ENCODE data around the gene SSH2.
"Not testable (repeated sequence)": the region's sequence is repeated elsewhere in the genome, so short reads cannot be mapped to it uniquely, and the experiment has no call there.

SSH2 gene

DNA sequence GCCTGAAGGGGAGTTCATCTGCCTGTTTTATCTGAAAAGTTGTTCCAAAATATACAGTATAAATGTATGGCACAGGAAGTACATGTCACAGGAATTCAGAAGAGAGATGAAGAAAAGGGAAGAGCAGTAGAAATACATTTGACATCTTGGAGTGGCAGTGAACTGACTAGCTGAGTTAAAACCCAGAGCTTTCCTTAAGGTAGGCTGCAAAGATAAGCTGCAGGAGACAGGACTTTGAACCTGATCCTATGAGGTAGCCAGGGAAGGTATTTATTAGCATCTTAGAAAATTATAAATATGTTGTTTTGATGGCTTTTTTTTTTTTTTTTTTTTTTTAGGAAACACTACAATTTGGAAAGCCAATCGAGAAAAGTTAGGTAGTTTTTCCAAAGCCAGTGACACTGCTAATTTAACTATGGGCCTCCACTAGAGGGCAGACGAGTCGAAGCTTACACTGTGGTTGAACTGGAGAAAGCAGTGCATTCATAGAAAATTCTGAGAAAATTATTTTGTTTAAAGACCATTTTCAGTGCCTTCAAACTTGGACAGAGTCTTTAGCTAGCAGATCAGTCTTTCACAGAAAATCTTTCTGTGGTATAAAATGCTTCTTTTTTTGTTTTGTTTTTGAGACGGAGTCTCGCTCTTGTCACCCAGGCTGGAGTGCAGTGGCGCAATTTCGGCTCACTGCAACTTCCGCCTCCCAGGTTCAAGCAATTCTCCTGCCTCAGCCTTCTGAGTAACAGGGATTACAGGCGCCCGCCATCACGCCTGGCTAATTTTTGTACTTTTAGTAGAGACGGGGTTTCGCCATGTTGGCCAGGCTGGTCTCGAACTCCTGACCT is 122.3 kb downstream of the SSH2 start:
- no peak overlapping the region for H3K9ac ChIP-seq (ENCODE audit: low read length)
- no peak overlapping the region for H3K27ac ChIP-seq (ENCODE audit: low read depth, low read length)
- H3K4me3 ChIP-seq (ENCODE audit: low read length), result no peak overlapping the region

DNA sequence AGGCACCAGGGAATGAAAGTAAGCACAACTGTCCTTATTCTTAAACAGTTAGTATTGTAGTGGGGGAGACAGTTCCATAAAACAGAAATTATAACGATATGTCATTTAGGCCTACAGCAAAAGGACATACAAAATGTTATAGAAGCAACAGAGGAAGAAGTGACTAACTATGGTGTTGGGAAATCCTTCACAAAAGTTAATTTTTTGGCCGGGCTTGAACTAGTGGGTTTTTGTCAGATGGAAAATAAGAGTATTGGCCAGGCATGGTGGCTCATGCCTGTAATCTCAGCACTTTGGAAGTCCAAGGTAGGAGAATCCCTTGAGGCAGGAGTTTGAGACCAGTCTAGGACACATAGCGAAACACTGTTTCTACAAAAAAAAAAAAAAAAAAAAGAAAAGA is 127.8 kb downstream of the SSH2 start:
- no peak overlapping the region for H3K4me3 ChIP-seq (ENCODE audit: low read length)
- no peaks in the 10 kb centered on the region for H3K36me3 ChIP-seq (ENCODE audit: control insufficient read depth, insufficient read depth, low read length)
- no peak overlapping the region for H3K27ac ChIP-seq (ENCODE audit: low read depth, low read length)
- no peaks in the 10 kb centered on the region for H3K4me1 ChIP-seq (ENCODE audit: control insufficient read depth, insufficient read depth, low read length)
- no peaks in the 10 kb centered on the region for H3K27me3 ChIP-seq (ENCODE audit: control insufficient read depth, insufficient read depth, low read length)
- H3K9ac ChIP-seq (ENCODE audit: low read length), result no peak overlapping the region

More for the DNA sequence above, 122.3 kb downstream of the SSH2 start:
- Histone ChIP-seq H3K27me3 (ENCODE audit: control insufficient read depth, insufficient read depth, low read length) (no peaks in the 10 kb centered on the region), H3K36me3 (ENCODE audit: control insufficient read depth, insufficient read depth, low read length) (no peaks in the 10 kb centered on the region), H3K4me1 (ENCODE audit: control insufficient read depth, insufficient read depth, low read length) (no peaks in the 10 kb centered on the region)

DNA sequence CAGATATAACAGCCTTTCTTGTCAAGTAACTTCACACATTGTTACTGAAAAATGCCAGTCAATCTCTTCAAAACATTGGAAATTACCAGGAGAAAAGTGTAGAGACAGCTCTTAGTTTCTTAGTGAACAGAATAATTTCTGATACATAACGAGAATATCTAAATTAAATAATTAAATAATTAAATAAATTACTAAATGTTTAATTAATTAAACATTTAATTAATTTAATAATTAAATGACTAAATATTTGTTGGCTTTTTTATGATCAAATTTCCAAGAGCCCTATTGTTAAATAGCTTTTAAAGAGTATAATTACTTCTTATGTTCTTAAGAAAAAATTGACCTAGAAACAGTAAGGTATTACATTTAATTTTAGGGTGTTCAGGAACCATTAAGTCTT is 129.6 kb downstream of the SSH2 start:
- Histone ChIP-seq H3K36me3 (ENCODE audit: control insufficient read depth, insufficient read depth, low read length) (no peaks in the 10 kb centered on the region), H3K4me1 (ENCODE audit: control insufficient read depth, insufficient read depth, low read length) (no peaks in the 10 kb centered on the region), H3K9ac (ENCODE audit: low read length) (no peak overlapping the region), H3K4me3 (ENCODE audit: low read length) (no peak overlapping the region), H3K27me3 (ENCODE audit: control insufficient read depth, insufficient read depth, low read length) (no peaks in the 10 kb centered on the region), H3K27ac (ENCODE audit: low read depth, low read length) (no peak overlapping the region)

DNA sequence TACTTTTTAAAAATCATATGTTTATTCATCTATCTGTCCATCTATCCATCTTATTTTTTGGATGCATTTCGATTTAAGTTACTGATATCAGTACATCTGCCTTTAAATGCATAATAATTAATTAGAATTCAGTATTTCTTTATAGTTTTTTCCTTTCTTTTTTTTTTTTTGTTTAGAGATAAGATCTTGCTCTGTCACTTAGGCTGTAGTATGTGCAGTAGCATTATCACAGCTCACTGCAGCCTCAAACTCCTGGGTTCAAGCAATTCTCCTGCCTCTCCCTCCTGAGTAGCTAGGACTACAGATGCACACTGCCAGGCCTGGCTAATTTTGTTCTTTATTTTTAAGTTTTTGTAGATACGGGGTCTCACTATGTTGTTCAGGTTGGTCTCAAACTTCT is 133.4 kb downstream of the SSH2 start:
- Histone ChIP-seq H3K36me3 (ENCODE audit: control insufficient read depth, insufficient read depth, low read length) (no peaks in the 10 kb centered on the region), H3K27me3 (ENCODE audit: control insufficient read depth, insufficient read depth, low read length) (no peaks in the 10 kb centered on the region), H3K4me3 (ENCODE audit: low read length) (no peak overlapping the region), H3K9ac (ENCODE audit: low read length) (no peak overlapping the region), H3K4me1 (ENCODE audit: control insufficient read depth, insufficient read depth, low read length) (no peaks in the 10 kb centered on the region), H3K27ac (ENCODE audit: low read depth, low read length) (no peak overlapping the region)

DNA sequence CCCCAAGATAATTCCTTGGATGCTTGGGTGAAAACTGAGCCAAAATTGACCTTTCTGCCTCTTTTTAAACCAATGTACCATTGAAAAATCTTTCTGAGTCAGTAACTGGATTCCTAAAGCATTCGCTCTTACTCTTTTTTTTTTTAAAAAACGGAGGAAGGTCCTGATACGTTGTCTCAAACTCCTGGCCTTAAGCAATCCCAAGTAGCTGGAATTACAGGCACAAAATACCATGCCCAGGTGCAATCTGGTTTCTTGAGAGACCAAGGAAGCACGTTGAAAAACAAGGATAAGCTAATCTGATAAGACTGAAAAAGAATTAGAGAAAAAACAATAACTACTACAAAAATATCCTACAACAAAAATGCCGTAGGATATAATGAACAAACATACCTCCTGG is 136.5 kb downstream of the SSH2 start:
- Histone ChIP-seq H3K27me3 (ENCODE audit: control insufficient read depth, insufficient read depth, low read length) (no peaks in the 10 kb centered on the region), H3K27ac (ENCODE audit: low read depth, low read length) (no peak overlapping the region), H3K4me3 (ENCODE audit: low read length) (no peak overlapping the region), H3K9ac (ENCODE audit: low read length) (no peak overlapping the region), H3K36me3 (ENCODE audit: control insufficient read depth, insufficient read depth, low read length) (no peaks in the 10 kb centered on the region), H3K4me1 (ENCODE audit: control insufficient read depth, insufficient read depth, low read length) (no peaks in the 10 kb centered on the region)

DNA sequence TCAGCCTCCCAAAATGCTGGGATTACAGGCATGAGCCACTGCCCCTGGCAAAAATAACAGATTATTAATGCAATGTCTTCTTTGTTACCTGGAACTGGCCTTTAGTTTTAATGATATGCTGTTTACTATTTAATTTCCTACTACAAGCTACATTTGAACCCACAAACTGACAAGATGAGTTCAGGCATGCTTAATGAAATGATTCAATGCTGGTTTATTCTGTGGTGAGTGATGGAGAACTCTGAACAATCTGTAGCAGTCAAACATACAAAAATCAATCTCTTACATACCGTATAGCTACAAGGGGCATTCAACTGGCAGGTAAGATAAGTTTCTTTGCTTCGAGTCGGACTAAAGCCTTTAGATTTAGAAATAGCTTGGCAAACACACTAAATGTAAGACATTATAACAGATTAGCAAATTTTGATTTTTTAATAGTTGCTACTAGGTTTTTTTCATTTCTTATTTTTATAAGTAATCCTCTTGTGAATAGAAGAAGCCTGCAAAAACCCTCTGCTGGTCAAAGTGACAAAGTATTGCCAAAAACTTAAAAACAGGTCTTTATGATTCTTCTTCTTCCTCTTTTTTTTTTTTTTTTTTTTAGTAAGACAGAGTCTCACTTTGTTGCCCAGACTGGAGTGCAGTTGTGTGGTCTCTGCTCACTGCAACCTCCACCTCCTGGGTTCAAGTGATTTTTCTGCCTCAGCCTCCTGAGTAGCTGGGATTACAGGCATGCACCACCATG is 138.5 kb downstream of the SSH2 start:
- H3K9ac ChIP-seq (ENCODE audit: low read length), result no peak overlapping the region
- no peaks in the 10 kb centered on the region for H3K27me3 ChIP-seq (ENCODE audit: control insufficient read depth, insufficient read depth, low read length)
- H3K27ac ChIP-seq (ENCODE audit: low read depth, low read length), result no peak overlapping the region
- no peak overlapping the region for H3K4me3 ChIP-seq (ENCODE audit: low read length)
- no peaks in the 10 kb centered on the region for H3K36me3 ChIP-seq (ENCODE audit: control insufficient read depth, insufficient read depth, low read length)
- H3K4me1 ChIP-seq (ENCODE audit: control insufficient read depth, insufficient read depth, low read length), result no peaks in the 10 kb centered on the region

DNA sequence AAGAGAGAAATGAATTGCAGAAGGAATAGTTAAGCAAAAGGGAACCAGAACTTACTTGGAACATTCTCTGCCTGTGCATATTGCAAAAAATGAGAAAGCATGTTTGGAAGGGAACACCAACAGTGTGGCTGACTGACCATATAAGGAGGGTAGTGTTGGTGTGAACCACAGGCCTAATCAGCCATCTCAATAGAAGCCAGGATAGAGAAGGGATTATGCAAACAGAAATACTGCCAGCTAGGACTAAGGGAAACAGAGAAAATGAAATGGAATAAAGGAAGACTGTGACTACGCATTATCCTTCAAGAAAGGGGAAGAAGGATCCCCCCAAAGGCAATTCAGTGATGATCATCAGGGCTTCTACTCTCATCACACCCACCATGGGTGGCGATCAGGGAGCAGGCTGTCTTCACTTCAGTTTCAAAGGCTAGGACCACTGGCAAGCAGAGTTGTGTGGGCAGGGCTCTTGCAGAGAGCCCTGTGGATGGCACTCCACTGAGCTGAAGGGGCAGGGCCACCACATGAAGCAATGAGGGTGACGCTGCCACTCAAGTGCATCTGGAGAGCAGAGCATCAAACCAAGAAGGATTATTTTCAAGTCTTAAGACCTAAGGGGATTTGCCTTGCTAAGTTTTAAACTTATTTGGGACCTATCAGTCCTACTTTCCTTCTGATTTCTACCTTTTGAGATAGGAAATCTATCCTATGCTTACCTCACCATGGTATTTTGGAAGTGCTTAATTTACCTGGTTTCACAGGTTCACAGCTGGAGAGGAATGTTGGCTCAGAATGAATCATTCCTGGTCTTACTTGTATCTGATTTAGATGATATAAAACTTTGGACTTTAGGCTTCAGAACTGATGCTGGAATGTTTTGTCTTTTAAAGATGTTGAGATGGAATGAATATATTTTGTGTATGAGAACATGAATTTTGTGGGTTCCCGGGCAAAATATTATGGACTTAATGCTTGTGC is 140.5 kb downstream of the SSH2 start:
- Histone ChIP-seq H3K36me3 (ENCODE audit: control insufficient read depth, insufficient read depth, low read length) (no peaks in the 10 kb centered on the region), H3K4me3 (ENCODE audit: low read length) (no peak overlapping the region), H3K9ac (ENCODE audit: low read length) (no peak overlapping the region), H3K4me1 (ENCODE audit: control insufficient read depth, insufficient read depth, low read length) (no peaks in the 10 kb centered on the region), H3K27ac (ENCODE audit: low read depth, low read length) (no peak overlapping the region), H3K27me3 (ENCODE audit: control insufficient read depth, insufficient read depth, low read length) (no peaks in the 10 kb centered on the region)

DNA sequence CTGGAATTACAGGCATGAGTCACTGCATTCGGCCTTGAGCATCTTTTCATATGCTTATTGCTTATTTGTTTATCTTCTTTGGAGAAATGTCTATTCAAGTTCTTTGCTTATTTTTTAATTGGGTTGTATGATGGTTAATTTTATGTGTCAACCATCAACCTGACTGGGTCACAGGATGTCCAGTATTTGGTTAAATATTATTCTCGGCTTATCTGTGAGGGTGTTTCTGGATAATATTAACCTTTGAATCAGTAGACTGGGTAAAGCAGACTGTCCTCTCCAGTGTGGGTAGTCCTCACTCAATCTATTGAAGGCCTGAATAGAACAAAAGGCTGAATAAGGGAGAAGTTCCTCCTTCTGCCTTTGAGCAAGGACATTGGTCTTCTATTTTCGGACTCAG is 142.0 kb downstream of the SSH2 start:
- Histone ChIP-seq H3K4me1 (ENCODE audit: control insufficient read depth, insufficient read depth, low read length) (no peaks in the 10 kb centered on the region), H3K36me3 (ENCODE audit: control insufficient read depth, insufficient read depth, low read length) (no peaks in the 10 kb centered on the region), H3K4me3 (ENCODE audit: low read length) (no peak overlapping the region), H3K27ac (ENCODE audit: low read depth, low read length) (no peak overlapping the region), H3K9ac (ENCODE audit: low read length) (no peak overlapping the region), H3K27me3 (ENCODE audit: control insufficient read depth, insufficient read depth, low read length) (no peaks in the 10 kb centered on the region)

DNA sequence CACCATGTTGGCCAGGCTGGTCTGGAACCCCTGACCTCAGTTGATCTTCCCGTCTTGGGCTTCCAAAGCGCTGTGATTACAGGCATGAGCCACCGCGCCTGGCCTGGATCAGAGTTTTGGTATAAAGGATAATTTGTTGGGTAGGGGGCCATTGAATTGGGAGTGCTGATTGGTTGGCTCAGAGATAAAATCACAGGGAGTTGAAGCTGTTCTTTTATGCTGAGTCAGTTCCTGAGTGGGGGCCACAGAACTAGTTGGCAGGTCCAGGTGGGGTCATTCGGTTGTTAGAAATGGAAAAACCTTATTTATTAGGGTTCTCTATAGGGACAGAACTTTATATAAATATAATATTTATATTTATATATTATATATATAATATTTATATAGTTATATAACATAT is 147.1 kb downstream of the SSH2 start:
- Histone ChIP-seq H3K4me1 (ENCODE audit: control insufficient read depth, insufficient read depth, low read length) (no peaks in the 10 kb centered on the region), H3K9ac (ENCODE audit: low read length) (no peak overlapping the region), H3K27me3 (ENCODE audit: control insufficient read depth, insufficient read depth, low read length) (no peaks in the 10 kb centered on the region), H3K4me3 (ENCODE audit: low read length) (no peak overlapping the region), H3K27ac (ENCODE audit: low read depth, low read length) (no peak overlapping the region), H3K36me3 (ENCODE audit: control insufficient read depth, insufficient read depth, low read length) (no peaks in the 10 kb centered on the region)

DNA sequence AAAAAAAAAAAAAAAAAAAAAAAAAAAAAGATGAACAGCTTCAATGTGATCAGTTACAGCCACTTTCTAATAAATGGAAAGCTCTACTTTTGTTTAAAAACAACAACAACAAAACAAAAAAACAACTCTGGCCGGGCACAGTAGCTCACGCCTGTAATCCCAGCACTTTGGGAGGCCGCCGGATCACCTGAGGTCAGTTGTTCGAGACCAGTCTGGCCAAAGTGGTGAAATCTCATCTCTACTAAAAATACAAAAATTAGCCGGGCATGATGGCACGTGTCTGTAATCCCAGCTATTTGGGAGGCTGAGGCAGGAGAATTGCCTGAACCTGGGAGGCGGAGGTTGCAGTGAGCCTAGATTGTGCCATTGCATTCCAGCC is 150.2 kb downstream of the SSH2 start:
- H3K36me3 ChIP-seq (ENCODE audit: control insufficient read depth, insufficient read depth, low read length); H3K4me1 ChIP-seq (ENCODE audit: control insufficient read depth, insufficient read depth, low read length); H3K27me3 ChIP-seq (ENCODE audit: control insufficient read depth, insufficient read depth, low read length); H3K4me3 ChIP-seq (ENCODE audit: low read length); H3K27ac ChIP-seq (ENCODE audit: low read depth, low read length); H3K9ac ChIP-seq (ENCODE audit: low read length): not testable (repeated sequence)

DNA sequence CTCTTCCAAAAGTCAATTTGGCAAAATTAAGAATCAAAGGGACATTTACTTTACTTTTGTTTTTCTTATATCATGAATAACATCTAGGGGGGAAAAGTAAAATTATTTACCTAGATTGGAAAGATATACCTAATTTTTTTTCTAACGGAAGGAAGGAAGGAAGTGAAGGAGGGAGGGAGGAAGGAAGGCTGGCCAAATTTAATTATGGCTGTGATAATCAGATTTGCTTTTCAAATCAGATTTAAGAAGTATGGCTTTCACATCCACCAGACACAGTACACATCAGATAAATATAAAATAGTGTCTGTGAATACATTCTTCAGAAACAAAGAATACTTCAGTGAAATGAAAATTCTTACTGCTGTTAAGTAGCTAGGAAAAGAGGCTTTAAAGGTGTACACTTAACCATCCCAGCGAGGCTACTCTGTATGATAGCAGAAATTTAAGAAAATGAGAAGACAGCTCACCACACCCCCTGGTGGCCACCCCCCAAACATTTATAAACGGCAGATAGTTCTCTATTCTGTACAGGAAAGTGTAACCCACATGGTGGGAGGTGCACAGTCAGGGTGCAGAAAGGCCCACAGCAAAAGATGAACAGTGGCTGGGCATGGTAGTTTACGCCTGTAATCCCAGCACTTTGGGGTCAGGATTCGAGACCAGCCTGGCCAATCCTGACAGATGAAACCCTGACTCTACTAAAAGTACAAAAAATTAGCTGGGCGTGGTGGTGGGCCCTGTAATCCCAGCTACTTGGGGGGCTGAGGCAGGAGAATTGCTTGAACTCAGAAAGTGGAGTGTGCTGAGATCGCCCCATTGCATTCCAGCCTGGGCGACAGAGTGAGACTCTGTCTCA is 150.8 kb downstream of the SSH2 start:
- H3K9ac ChIP-seq (ENCODE audit: low read length), result no peak overlapping the region
- no peaks in the 10 kb centered on the region for H3K36me3 ChIP-seq (ENCODE audit: control insufficient read depth, insufficient read depth, low read length)
- no peak overlapping the region for H3K27ac ChIP-seq (ENCODE audit: low read depth, low read length)
- H3K27me3 ChIP-seq (ENCODE audit: control insufficient read depth, insufficient read depth, low read length), result no peaks in the 10 kb centered on the region
- no peak overlapping the region for H3K4me3 ChIP-seq (ENCODE audit: low read length)
- H3K4me1 ChIP-seq (ENCODE audit: control insufficient read depth, insufficient read depth, low read length), result no peaks in the 10 kb centered on the region

Data from rectal smooth muscle tissue (tissue), 1 donor.